GM19395 (cell line): ENCODE data around the gene NUCB1.
"Not testable (repeated sequence)": the region's sequence is repeated elsewhere in the genome, so short reads cannot be mapped to it uniquely, and the experiment has no call there.

Source experiments
- ATAC-seq: cut with Tn5 transposase; IDR thresholded peaks from one replicate; pipeline ENCODE4 v1.9.1; 2021; ENCODE audit warnings: mild to moderate bottlenecking, moderate library complexity; ENCODE audit not compliant: unreplicated experiment

The NUCB1 gene

DNA sequence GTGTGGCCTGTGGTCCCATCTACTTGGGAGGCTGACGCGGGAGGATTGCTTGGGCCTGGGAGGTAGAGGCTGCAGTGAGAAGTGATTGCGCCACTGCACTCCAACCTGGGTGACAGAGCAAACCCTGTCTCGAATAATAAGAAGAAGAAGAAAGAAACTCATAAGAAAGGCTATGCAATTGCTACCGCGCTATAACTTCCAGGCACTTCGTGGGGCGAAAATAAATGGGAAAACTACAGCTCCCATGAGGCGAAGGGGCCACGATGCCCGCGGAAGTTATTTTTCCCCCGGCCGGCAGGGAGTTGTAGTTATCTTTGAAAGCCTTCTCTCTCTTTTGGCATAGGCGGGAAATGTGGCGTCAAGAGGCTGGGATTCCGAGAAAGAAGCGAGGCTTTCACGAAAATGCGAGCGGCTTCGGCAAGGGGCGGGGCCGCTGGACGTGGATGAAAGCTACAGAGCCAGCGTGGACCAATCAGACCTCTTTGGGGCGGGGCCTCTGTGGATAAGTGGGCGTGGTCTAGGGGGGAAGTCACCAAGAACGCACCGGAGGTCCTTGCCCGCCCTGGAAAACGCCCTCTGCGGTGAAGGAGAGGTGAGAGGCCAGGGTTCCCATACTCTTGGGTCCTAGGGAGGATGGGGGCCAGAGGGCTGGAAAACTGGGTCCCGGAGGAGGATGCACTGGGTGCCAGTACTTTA is at the start of gene NUCB1:
TSS of gene NUCB1 (plus strand) at position 532 of the 696 bp plus-strand sequence. CDS start 485 bp downstream, outside the sequence.
- peak; percentile 89 for ATAC-seq

DNA sequence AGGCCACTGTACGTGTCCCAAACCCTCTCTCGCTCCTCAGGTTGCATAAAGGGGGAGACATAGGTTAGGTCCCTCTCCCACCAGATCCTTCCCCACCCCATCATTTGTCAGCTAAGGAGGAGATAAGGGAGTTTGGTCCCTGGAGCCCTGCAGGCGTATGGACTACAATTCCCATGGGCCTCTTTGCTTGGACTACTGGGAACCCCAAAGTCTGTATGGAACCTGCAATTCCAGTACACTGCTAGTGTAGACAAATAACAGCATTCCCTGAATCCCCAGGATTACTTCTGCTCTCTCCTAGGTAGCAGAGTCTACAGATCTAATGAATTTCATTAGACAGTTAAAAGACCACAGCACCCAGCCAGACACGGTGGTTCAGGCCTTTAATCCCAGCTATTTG is 47.8 kb upstream of the NUCB1 start:
- no peak for ATAC-seq

DNA sequence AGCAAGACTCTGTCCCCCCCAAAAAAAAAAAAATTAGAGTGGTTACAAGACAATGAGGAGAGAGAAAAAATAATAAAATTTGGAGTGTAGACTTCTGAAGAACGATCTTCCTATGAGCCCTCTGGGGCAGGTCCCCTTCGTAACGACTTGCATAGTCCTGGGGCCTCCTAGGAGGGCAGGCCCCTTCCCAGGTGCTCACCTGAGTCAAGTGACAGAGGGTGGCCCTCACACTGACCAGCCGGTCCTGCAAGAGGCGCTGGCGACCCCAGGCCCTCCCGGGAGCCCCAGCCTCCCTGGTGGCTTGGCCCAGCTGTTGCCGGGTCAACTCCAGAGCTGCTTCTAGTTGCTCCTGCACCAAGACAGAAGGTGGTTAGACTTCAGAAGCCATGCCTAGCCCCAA is 46.6 kb upstream of the NUCB1 start:
- ATAC-seq, result no peak

DNA sequence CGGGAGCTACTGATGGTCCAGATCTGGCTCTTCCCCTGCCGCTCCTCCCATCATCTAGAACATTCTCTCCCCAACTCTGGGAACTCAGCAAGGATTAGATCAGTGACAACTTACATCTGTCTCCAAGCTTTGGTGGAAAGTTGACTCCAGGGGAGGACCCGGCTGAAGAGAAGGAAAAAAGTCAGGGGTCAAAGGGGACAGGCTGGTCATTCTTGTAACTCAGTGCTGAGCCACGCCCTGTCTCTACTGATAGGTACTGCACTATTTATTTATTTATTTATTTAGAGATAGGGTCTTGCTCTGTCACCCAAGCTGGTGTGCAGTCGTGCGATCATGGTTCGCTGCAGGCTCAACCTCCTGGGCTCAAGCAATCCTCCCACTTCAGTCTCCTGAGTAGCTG is 46.0 kb upstream of the NUCB1 start:
- ATAC-seq, result no peak

DNA sequence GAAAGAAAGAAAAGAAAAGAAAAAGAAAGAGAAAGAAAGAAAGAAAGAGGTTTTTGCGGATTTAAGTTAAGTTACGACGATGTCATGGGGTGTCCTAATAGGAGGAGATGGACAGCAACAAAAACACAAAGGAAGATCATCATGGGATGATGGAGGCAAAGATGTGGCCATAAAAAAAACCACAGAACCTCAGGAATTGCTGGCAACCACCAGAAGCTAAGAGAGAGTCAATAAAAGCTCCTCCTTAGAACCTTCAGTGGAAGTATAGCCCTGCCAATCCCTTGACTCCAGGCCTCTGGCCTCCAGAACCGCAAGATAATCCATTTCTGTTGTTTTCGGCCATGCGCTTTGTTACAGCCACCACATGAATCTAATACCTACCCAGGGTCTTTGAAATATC is 43.2 kb upstream of the NUCB1 start:
- ATAC-seq, result no peak

DNA sequence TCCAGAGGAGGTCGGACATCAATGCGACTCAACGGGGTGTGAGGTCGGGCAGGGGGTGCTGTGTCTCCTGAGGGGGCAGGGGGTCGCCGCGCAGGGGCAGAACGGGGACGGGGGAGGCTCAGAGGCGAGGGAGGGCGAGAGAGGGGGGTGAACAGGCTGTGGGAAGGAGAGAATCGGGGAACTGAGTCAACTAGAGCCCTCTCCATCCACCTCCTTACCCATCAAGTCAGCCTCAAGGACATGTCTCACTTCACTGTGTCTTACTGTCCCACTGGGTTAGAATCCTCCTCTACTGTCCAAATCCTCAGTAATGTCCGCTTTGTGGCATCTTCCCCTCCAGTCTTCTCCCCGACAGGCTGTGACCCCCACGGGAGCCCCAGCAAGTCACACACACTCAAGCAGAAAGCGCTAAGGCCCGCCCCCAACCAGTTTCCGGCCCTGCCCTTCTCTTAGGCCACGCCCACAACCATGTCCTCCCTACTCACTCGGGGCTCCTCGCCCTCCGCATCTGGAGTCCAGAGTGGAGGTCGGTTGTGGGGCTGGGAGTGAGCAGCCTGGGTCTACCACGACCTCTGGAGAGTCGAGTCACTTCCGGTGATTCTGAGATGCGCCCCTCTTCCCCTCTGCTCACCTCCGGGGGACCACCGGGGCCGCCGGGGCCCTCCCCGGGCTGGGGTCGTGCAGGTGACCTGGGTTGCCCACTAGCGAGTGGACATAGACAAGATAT is 41.0 kb upstream of the NUCB1 start:
- no peak for ATAC-seq

DNA sequence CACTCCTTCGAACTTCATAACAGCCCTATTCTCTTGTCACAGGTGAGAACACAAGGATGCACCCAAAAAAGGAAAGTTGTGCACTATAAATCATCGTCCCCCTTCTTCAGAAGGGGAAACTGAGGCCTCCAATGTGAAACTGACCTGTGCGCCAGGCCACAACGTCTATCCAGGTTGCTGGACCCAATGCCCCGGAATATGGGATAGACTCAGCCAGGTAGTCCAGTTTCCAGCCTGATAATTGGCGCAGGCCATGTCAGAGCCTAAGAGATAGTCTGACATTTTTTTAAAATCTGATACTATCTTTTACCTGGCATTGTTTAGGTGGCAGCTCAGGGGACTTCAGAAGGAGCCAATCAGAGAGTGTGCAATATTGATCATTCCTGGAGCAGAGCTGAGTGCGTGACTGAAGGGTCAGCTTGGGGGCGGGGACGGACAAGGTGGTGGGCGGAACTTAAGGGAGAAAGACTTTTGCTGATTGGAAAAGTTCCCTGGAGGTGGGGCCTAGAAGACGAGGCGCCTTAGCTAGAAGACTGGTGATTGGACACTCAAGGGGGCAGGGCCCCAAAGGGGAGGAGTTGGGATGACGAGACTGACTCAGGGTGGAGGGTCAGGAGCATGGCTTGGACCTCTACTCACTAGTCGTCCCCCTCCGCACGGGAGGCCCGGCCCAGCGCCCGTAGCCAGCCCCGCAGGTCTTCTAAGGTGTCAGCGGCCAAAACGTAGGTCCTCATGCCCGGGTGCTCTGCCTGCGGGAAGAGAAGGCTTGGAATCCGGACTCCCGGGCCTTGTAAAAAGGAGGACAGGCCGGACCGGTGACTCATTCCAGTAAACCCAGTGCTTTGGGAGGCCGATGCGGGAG is 40.2 kb upstream of the NUCB1 start:
- ATAC-seq, result peak; percentile 67

DNA sequence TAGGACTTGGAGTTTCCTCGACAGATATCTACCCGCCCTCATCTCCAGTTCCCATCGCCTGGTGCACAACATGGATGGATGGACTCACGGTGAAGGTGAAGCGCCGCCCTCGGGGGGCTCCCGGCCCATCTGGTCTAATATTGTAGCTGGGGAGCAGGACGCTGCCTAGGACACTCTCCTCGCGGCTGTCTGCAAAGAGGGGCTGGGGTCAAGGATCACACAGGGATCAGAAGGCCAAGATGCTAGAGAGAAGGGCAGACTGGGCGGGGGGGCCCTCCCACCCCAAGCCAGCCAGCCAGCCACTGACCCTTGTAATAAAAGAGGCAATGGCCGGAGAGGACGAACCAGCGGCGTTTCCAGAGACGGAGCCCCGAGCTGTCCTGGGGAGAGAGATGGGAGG is 38.8 kb upstream of the NUCB1 start:
- ATAC-seq, result no peak

DNA sequence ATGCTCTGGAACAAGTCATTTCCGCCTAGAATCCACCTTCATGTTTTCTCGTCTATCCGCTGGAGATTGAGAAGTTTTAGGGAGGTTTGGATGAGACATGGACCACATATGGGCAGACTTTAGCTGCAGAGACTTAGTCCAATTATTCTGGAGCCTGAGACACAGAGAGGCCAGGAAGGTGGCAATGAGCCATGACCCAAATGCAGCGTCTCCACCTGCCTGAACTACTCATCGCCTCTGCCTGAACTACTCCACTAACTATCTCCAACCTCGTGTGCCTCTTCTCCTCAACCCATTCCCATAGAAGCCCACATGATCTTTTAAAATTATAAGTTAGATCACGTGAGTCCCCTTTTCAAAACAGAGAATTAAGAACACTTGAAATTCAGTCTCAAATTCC is 37.3 kb upstream of the NUCB1 start:
- no peak for ATAC-seq

DNA sequence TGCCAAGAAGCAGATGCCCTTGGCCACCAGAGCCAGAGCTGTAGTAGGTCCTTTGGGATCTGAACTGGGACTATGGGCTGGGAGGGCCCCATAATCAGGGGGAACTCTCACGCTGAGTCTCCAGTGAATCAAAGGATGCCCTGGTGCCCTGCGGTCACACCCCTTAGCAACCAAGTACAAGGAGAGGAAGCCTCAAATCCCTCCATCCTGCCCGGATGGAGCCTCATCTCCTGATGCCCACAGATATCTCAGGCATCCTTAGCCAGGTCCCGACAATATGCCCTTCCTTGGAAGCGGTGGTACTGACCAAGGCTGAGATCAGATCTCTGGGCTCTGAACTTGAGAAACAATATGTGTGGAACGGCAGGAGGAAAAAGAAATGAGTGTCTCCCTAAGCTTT is 33.4 kb upstream of the NUCB1 start:
- ATAC-seq, result no peak

DNA sequence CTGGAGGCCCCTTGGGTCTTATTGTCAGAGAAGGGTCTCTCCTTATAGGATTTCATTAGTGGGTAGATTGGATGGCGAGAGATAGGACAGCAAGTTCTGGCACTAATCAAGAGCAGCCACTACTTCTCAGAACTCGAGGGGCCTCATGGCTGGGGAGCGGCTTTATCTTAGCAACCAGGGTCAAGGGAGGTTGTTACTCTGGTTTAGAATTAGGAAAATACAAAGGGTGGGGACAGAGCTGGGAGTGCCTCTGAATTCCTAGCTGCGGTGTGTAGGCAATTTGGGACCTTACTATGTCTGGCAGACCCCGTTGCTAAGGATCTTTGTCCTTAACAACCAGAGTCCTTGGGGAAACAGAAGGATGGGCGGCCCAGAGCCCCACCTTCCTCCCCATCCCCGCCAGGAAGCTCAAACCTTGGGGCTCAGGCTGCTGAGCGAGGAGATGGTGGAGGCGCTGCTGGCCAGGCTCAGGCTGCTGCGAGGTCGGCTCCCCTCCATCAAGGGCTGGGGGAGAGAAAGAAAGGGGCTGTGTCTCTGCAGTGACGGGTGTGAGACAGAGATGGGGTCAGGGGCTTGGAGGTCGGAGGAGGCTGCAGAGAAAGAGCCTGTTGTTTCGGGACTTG is 32.9 kb upstream of the NUCB1 start:
- no peak for ATAC-seq

DNA sequence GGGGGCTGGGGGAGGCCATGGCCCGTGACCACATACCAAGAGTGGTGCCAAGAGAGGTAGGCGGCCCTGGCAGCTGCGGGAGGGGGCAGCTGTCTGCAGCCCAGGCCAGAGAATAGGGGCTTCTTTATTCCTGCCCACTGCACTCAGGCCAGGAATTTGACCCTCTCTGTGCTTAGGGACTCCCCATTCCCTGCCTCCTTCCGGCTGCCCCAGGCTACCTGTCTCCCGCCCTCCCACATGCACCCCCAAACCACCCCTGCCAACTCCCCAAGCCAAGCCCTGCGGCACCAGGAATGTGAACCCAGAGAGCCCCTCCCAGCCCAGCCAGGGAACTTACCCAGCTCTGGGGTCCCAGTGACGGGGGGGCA is 32.4 kb upstream of the NUCB1 start:
- ATAC-seq, result no peak

DNA sequence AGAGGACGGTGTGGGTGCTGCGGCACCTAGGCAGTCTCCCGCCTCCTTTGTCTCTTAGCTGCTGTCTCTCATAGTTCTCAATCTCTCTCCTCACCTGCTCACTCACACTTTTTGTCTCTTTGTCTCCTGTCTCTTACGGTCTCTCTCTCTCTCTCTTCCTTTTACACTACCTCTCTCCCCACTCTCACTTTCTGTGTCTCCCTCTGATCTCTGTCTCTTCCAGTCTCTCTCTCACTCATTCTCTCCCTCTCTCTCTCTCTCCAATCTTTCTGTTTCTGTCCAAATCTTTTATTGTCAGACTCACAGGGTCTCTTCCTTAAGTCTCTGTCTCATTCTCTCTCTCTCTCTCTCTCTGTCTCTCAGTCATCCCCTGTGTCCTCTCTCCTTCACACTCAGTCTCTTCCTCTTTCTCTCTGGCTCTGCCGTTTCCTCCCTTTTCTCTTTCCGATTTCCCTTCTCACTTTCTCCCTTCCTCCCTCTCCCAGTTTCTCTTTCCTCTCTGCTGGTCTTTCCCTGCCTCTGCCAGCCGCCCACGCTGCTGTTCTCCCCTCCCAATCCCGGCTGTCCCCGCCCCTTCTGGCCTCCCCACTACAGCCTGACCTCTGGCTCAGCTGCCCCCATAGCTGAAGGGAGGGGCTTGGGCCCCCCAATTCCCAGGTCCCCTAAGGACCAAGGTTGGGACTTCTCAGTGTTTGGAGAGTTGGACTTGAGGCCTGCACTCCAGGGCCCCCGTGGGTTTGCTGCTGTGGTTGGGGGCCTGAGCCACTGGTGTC is 31.8 kb upstream of the NUCB1 start, which contains the start of gene PLEKHA4:
TSS of gene PLEKHA4 (minus strand) at position 504 of the 773 bp plus-strand sequence. CDS start 997 bp downstream, outside the sequence.
- no peak for ATAC-seq

DNA sequence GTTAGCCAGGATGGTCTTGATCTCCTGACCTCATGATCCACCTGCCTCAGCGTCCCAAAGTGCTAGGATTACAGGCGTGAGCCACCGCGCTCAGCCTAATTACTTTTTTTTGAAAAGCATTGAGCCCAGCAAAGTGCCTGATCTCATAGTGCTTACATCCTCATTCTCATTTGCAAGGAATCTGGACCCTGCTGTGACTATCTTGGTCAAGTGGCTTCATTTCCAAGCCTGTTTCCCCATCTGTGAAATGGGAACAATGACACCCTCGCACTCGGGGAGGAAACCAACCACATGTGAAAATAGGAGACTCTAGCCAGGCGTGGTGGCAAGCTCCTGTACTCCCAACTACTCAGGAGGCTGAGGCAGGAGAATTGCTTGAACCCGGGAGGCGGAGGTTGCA is 30.1 kb upstream of the NUCB1 start:
- ATAC-seq, result no peak

DNA sequence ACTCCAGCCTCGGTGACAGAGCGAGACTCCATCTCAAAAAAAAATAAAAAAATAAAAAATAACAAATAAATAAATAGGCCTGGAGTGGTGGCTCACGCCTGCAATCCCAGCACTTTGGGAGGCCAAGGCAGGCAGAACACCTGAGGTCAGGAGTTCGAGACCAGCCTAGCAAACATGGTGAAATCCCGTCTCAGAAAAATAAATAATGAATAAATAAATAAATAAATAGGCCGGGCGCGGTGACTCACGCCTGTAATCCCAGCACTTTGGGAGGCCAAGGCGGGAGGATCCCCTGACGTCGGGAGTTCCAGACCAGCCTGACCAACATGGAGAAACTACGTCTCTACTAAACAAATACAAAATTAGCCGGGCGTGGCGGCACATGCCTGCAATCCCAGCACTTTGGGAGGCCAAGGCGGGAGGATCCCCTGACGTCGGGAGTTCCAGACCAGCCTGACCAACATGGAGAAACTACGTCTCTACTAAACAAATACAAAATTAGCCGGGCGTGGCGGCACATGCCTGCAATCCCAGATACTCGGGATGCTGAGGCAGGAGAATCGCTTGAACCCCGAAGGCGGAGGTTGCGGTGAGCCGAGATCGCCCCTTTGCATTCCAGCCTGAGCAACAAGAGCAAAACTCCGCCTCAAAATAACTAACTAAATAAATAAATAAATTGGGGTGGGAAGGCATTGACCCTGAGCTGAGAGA is 28.5 kb upstream of the NUCB1 start:
- ATAC-seq, result not testable (repeated sequence)

DNA sequence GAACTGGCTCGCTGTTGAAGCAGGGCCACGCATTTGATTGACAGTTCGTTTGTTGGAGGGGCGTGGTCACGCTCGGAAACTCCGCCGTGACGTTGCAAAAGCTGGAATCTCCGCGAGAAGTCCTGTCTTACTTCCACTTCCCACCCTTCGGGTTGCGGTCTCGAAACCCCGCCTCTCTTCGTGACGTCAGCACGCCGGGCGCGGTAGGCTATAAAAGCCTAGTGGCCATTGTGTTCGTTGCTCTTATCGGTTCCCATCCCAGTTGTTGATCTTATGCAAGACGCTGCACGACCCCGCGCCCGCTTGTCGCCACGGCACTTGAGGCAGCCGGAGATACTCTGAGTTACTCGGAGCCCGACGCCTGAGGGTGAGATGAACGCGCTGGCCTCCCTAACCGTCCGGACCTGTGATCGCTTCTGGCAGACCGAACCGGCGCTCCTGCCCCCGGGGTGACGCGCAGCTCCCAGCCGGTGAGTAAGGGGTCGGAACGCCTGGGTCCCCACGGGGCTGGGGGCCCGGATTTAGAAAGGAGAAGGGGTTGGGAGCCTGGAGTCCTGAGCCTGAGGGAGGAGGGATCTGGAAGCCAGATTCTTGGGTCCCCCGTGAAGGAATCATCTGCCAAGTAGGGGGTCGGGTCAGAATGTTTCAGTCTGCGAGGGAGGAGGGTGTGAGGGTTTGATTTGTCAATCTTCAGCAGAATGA is 27.8 kb upstream of the NUCB1 start, which contains the start of gene PPP1R15A:
TSS of gene PPP1R15A (plus strand) at position 240 of the 702 bp plus-strand sequence. CDS start 813 bp downstream, outside the sequence.
- ATAC-seq, result peak; percentile 46

DNA sequence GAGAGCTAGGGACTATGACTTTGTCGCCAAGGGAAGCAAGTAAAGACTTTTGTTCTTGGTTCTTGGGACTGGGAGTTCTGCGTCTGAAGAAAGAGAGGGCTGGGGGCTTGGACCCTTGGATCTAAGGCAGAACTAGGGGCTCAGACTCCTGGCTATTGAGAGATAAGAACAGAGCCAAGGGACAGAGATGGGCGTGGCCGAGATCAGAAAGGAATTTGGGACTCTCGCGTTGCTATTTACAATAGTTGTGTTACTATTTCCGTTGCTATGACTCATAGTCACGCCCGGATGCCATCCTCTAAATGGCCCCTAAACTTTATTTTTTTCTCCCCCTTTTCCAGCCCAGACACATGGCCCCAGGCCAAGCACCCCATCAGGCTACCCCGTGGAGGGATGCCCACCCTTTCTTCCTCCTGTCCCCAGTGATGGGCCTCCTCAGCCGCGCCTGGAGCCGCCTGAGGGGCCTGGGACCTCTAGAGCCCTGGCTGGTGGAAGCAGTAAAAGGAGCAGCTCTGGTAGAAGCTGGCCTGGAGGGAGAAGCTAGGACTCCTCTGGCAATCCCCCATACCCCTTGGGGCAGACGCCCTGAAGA is 27.1 kb upstream of the NUCB1 start:
- ATAC-seq, result peak; percentile 37

DNA sequence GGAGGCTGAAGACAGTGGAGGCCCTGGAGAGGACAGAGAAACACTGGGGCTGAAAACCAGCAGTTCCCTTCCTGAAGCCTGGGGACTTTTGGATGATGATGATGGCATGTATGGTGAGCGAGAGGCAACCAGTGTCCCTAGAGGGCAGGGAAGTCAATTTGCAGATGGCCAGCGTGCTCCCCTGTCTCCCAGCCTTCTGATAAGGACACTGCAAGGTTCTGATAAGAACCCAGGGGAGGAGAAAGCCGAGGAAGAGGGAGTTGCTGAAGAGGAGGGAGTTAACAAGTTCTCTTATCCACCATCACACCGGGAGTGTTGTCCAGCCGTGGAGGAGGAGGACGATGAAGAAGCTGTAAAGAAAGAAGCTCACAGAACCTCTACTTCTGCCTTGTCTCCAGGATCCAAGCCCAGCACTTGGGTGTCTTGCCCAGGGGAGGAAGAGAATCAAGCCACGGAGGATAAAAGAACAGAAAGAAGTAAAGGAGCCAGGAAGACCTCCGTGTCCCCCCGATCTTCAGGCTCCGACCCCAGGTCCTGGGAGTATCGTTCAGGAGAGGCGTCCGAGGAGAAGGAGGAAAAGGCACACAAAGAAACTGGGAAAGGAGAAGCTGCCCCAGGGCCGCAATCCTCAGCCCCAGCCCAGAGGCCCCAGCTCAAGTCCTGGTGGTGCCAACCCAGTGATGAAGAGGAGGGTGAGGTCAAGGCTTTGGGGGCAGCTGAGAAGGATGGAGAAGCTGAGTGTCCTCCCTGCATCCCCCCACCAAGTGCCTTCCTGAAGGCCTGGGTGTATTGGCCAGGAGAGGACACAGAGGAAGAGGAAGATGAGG is 26.4 kb upstream of the NUCB1 start:
- ATAC-seq, result no peak
